CD4-positive, alpha-beta T cell treated with Interleukin-17A for 4 hours (primary cell): Measurements from ENCODE around the gene TRA2A.
"Not testable (repeated sequence)": the region's sequence is repeated elsewhere in the genome, so short reads cannot be mapped to it uniquely, and the experiment has no call there.

Experiments used
- DNase-seq: peaks from one replicate; pipeline ENCODE4 v3.0.0-alpha.2; 2020; ENCODE audit warnings: mixed read lengths

The TRA2A gene

GRCh38 chr7:23491502-23491901 is 40.3 kb downstream of the TRA2A start:
- DNase-seq: no peak

- peak; percentile 73 for DNase-seq
These were observed 41.2 kb downstream of the TRA2A start for GRCh38 chr7:23490357-23491135.

GRCh38 chr7:23488714-23489113 is 43.1 kb downstream of the TRA2A start:
- not testable (repeated sequence) for DNase-seq

GRCh38 chr7:23487670-23488069 is 44.1 kb downstream of the TRA2A start:
- DNase-seq: no peak

- no peak for DNase-seq
These were observed 45.6 kb downstream of the TRA2A start for GRCh38 chr7:23486002-23486773.

- no peak for DNase-seq
These were observed 49.1 kb downstream of the TRA2A start for GRCh38 chr7:23482686-23483085.

GRCh38 chr7:23477962-23478866 is 53.6 kb downstream of the TRA2A start:
- no peak for DNase-seq

- DNase-seq: no peak
These were observed 54.7 kb downstream of the TRA2A start for GRCh38 chr7:23477157-23477499.

- no peak for DNase-seq
These were observed 55.3 kb downstream of the TRA2A start for GRCh38 chr7:23476286-23477156.

- DNase-seq: no peak
These were observed 56.3 kb downstream of the TRA2A start for GRCh38 chr7:23475576-23475839.

GRCh38 chr7:23474829-23475575 is 56.8 kb downstream of the TRA2A start:
- no peak for DNase-seq

- DNase-seq: peak; percentile 51
These were observed 57.5 kb downstream of the TRA2A start for GRCh38 chr7:23474094-23474828.

- DNase-seq: no peak
These were observed 58.0 kb downstream of the TRA2A start for GRCh38 chr7:23473844-23474093.

- no peak for DNase-seq
These were observed 58.6 kb downstream of the TRA2A start for GRCh38 chr7:23472956-23473843.

- DNase-seq: no peak
These were observed 59.2 kb downstream of the TRA2A start for GRCh38 chr7:23472556-23472955.

- no peak for DNase-seq
These were observed 59.7 kb downstream of the TRA2A start for GRCh38 chr7:23472046-23472445.

- peak; percentile 27 for DNase-seq
These were observed 60.5 kb downstream of the TRA2A start for GRCh38 chr7:23471106-23471859.

GRCh38 chr7:23470330-23471105 is 61.3 kb downstream of the TRA2A start, which contains the start of gene IGF2BP3:
Gene IGF2BP3, minus strand, starts transcription at chr7:23470491. Its CDS starts 381 bp downstream, at chr7:23470110.
- no peak for DNase-seq

GRCh38 chr7:23469961-23470250 is 61.9 kb downstream of the TRA2A start:
- DNase-seq: peak; percentile 14
